ENCODE measurements around the gene ANKRD44.

The ANKRD44 gene

GRCh38 chr2:197174539-197175094 is 136.0 kb downstream of the ANKRD44 start:
- DNase-seq (ENCODE audit: low spot score) = no peak

GRCh38 chr2:197171582-197171981 is 139.0 kb downstream of the ANKRD44 start:
- no peak for DNase-seq (ENCODE audit: low spot score)

GRCh38 chr2:197170208-197170607 is 140.4 kb downstream of the ANKRD44 start:
- DNase-seq (ENCODE audit: low spot score) = no peak

GRCh38 chr2:197168705-197169104 is 141.9 kb downstream of the ANKRD44 start:
- peak; percentile 82 for DNase-seq (ENCODE audit: low spot score)

DNA sequence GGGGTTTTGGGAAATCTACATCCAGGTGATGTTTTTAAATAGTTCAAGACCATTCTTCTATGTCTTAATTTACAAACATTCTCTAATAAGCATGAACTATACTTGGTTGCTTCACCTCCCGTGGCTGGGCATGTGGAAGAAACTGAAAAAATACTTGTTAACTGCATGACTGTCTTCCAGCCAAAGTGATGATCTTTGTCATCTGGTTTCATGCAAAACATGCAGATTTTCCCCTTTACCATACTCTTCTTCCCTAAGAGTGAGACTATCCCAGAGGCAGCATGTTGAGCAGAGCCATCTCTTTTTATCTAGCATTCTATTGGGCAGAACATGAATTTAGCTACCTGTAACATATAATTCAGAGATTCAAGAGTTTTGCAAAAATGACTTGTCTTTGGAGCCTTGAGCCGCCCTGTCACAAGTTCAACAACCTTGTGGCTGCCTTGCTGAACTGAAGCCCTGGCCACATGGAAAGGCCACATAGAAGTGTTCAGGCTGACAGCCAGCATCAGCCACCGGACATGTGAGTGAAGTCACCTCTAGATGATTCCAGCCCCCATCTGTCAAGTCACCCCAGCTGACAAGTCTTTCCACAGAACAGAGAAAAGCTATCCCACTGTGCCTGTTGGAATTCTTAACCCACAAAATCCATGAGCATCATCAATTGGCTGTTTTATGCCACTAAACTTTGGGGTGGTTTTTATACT is 142.8 kb downstream of the ANKRD44 start:
- DNase-seq (ENCODE audit: low spot score) = no peak

- DNase-seq (ENCODE audit: low spot score) = no peak
These were observed 145.6 kb downstream of the ANKRD44 start for GRCh38 chr2:197165020-197165419.

DNA sequence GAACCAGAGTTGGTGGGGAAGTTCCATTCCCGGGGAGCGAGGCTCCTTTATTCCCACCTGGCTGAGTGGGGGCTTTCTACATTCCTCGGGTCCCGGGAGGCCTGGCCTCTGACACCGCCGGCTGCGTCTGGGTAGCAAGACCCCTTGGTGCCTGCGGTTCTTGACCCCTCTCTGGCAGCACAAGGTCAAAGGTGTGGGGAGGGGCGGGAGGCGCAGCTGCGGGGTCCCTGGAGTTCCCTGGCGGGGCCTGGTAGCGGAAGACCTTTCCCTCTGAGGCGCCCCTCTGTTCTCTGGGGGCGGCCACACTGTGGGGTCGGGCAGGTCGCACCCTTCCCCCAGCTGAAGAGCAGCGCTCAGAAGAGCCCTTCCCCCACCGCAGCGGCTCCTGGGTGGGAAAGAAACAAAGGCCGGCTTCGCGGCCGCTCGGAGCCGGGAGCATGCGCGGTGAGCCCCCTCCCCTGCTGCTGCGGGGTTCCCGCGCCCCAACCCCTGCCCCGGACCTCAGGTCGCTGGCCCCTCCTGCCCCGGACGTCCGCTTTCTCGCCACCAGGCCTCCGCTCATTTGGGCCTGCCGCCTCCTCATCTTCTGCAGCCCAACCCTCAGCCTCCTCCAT is 146.3 kb downstream of the ANKRD44 start:
- DNase-seq (ENCODE audit: low spot score) = peak; percentile 79

GRCh38 chr2:197163712-197164140 is 146.9 kb downstream of the ANKRD44 start:
- no peak for DNase-seq (ENCODE audit: low spot score)

DNA sequence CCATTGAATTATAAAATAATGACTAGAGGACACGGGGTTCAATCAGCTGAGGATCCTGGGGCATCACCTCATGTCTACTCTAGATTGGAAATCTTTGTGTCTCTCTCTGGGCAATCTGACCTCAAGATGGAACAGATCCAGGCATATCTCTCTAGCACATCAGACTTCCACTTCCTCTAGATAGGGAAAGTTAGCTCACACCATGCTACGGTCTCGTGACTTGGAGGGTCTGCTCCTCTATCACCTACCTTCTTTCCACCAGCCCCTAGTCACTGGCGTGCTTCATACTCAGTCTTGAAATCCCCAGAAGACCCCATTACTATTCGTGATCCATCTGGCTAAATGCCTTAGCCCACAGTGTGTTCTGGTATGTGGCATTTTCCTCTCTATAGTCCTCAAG is 148.8 kb downstream of the ANKRD44 start:
- no peak for DNase-seq (ENCODE audit: low spot score)

- DNase-seq (ENCODE audit: low spot score) = no peak
These were observed 150.8 kb downstream of the ANKRD44 start for GRCh38 chr2:197159661-197160211.

DNA sequence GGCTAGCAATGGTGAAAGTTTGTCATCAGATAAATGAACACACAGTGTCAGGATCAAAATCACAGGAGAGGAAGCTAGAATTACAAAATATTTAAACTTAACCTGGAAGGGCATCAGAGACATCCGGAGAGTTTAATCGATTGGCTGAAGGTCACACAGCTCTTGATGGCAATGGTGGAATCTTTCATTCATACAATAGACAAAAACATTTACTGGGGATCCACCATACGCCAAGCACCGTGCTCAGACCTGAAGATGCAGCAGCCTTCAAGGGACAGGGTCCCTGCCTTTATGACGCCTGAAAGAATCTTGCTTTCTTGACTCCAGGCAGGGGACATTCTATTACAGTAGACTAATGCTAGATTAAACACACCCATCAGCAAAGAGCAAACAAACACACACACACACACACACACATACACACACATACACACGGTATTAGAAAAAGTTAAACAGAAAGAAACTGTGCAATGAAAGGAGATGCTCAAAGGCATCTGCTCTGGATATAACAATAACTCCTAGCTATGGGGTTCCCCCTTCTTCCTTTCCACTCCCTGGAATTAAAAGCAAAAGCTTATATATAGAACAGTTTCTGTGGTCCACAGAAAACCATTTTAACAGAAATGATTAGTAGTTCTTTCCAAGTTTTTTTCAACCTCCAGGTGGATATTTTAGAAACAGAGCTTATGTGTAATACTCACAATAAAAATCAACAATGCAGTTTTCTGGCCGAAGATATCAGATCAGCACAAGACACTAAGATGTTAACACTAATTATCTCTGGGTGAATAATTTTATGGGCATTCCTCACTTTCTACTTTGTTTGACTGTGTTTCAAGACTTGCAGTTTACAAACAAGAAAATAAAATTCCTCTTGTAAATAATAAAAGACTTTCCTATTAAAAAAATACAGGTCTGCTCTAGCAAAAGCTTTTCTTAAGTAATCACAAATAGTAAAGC is 151.7 kb downstream of the ANKRD44 start:
- DNase-seq (ENCODE audit: low spot score) = no peak

DNA sequence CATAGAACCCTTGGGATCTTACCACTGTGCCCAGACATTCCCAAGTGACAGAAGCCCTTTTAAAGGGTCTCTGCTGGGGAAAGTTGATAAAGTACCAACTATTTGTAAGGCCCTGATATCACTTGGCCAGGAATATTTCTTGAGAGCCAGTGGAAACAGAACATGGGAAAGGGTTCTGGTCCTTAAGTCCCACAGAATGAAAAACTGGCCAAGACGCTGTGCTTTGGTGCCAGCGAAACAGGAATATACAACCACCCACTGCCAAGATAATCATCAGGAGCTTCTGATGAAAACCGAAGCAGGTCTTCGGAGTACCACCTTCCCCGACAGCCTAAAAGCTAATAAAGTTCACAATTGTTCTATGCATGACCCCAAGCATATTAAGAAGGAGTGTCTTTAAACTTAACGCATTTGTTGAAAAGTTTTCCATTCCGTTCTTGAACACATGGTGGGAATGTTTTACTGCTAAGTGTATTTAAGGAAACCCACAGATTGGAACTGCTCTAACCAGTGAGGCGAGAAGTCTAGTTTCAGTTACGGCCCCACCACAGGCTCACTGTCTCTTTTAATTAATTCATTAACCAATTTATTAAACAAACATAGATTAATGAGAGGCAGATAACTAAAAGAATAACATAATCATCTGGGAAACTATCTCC is 152.6 kb downstream of the ANKRD44 start:
- no peak for DNase-seq (ENCODE audit: low spot score)

DNA sequence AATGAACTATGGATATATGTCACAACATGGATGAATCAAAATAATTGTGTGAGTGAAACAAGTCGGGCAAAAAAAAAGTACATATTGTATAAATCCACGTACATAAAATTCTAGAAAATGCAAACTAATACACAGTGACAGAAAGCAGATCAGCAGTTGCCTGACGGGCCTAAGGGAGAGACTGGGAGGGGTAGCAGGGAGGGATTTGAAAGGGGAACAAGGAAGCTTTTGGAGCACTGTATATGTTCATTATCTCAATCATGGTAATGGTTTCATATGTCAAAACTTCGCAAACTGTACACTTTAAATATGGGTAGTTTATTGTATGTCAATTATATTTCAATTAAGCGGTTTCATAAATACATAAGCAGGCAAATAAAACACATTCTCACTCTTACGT is 153.8 kb downstream of the ANKRD44 start:
- DNase-seq (ENCODE audit: low spot score) = no peak

DNA sequence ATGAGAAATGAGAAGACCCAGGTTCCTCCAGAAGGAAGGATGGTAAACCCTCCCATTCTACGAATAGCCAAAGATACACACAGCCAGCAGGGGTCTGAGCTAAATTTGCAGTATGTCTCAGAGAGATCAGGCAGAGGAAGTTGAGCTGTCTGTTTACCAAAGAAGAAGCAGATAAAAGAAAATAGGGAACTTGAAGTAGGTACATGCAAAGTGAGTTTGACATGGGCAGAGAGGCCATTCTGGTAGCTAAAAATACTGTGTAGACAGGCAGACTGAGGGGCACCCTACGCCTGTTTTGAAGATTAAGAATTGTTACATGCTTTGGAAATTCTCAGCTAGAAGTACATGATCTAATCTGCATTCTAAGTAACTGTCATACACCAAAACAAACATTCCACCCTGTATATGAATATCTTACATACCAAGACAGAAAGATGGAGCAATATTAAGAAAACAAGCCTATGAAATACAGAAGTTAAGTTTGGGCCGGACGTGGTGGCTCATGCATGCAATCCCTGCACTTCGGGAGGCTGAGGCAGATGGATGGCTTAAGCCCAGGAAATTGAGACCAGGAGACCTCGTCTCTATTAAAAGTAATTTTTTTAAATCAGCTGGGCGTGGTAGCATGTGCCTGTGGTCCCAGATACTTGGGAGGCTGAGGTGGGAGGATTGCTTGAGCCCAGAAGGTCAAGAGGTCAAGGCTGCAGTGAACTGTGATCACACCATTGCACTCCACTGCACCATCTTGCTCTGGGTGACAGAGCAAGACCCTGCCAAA is 157.9 kb downstream of the ANKRD44 start:
- DNase-seq (ENCODE audit: low spot score) = no peak

DNA sequence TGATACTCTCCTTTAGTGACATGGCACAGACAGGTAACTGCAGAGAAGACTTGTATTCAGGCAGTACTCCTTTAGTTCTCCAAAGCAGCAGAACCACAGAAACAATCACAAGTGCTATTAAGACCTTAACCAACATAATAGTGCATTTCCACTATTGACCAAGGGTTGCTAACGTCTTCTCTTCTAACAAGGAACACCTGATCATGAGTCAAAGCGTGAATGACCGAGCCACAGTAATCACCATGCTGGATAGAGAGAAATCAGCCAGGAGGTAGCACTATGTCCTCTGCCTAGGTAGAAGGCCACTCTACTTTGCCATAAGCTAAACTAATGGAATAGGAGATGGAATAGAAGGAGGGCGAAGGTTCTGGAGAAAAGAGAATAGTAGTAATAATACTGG is 161.0 kb downstream of the ANKRD44 start:
- DNase-seq (ENCODE audit: low spot score) = no peak

DNA sequence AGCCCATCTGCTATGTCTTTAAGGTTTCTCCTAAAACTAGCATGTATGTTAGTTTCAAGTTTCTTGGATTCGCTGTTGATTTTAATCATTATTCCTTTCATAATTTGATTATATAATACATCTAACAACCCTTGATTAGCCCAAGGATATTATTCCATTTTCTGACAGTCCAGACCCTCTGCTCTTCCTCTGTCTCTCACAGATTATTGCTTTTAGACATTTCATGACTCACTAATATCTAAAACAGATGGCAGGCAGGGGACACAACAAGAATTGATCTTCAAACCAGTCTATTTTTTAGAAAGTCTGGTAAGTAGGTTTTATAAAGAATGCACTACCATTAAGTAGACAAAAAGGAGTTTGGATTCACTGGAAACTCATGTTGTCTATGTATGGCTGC is 162.2 kb downstream of the ANKRD44 start:
- DNase-seq (ENCODE audit: low spot score) = no peak

- no peak for DNase-seq (ENCODE audit: low spot score)
These were observed 162.6 kb downstream of the ANKRD44 start for GRCh38 chr2:197147942-197148341.

GRCh38 chr2:197146995-197147394 is 163.6 kb downstream of the ANKRD44 start:
- DNase-seq (ENCODE audit: low spot score) = no peak

DNA sequence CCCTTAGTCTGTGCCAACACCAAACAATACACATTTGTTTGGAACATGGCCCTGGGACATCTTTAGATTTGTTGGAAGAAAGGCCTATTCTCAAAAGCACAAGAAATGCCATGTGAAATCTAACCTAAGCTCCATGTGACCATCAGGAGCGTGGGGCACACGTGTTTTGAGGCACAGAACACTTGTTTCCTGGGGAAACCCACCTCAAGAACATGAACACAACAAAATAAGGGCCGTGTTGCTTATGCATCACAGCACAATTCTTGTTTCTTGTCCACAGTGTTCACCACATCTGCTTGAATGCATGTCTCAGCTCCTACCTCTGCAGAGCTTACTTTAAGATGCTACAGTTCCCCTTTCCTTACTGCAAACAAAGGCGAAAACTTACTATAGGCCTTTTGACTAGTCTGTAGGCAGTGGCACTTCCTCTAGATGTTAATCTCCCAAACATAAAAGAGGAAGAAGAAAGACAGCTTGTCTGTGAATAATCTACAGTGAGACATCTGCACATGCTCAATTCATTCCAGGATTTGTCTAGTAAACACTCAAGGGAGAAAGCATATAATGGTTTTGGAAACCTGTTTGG is 165.0 kb downstream of the ANKRD44 start:
- DNase-seq (ENCODE audit: low spot score) = no peak

- no peak for DNase-seq (ENCODE audit: low spot score)
These were observed 166.4 kb downstream of the ANKRD44 start for GRCh38 chr2:197144183-197144582.

Data from ecto neural progenitor cell (in vitro differentiated cells).